HepG2 (cell line): ENCODE data around the gene MCMBP. TPM values are rescaled to one million over a fixed set of nuclear protein-coding genes. Genes with fewer than 3 reads are reported as not detected.

Experiments
- ASH2L ChIP-seq: fragments of 300-600, 200-600 bp; sonication (generic); IDR thresholded peaks from 2 replicates; pipeline ENCODE4 v1.7.0; 2017; ENCODE audit warnings: low read depth, mild to moderate bottlenecking, moderate library complexity, mixed read lengths, low read length; ENCODE audit not compliant: insufficient read length
- BRCA1 ChIP-seq: sonication (generic); formaldehyde crosslinking; IDR thresholded peaks from 2 replicates; pipeline ENCODE4 v1.4.0; 2020; ENCODE audit warnings: missing genetic modification reagents
- GMEB1 ChIP-seq: sonication (generic); formaldehyde crosslinking; IDR thresholded peaks from 2 replicates; pipeline ENCODE4 v1.5.1; 2020; ENCODE audit warnings: missing genetic modification reagents, mild to moderate bottlenecking, borderline replicate concordance
- HDAC1 ChIP-seq: sonication (generic); formaldehyde crosslinking; IDR thresholded peaks from 2 replicates; pipeline ENCODE4 v1.5.1; 2020; ENCODE audit warnings: mild to moderate bottlenecking, missing genetic modification reagents
- KLF9 ChIP-seq: IDR thresholded peaks from 2 replicates; pipeline ENCODE4 v1.6.1; 2016; ENCODE audit warnings: low read depth
- KMT2B ChIP-seq: IDR thresholded peaks from 2 replicates; pipeline ENCODE4 v1.6.1; 2016; ENCODE audit warnings: missing genetic modification reagents, missing compliant biosample characterization
- MAFG ChIP-seq: sonication (generic); formaldehyde crosslinking; IDR thresholded peaks from 2 replicates; pipeline ENCODE4 v1.5.1; 2020; ENCODE audit warnings: mild to moderate bottlenecking, missing genetic modification reagents
- PHF8 ChIP-seq: sonication (generic); formaldehyde crosslinking; IDR thresholded peaks from 2 replicates; pipeline ENCODE4 v1.5.0; 2020; ENCODE audit warnings: missing genetic modification reagents
- SOX5 ChIP-seq: IDR thresholded peaks from 2 replicates; pipeline ENCODE4 v1.6.1; 2016; ENCODE audit warnings: borderline replicate concordance
- SYNCRIP ChIP-seq: fragments of 200-400 bp; formaldehyde crosslinking; IDR thresholded peaks from 2 replicates; pipeline ENCODE4 v1.6.1; 2018; ENCODE audit warnings: mild to moderate bottlenecking, low read depth, low read length; ENCODE audit not compliant: insufficient read depth
- TARDBP ChIP-seq: sonication (generic); formaldehyde crosslinking; IDR thresholded peaks from 2 replicates; pipeline ENCODE4 v1.8.0; 2022; ENCODE audit warnings: mild to moderate bottlenecking, missing genetic modification reagents
- TFDP2 ChIP-seq: sonication (generic); formaldehyde crosslinking; IDR thresholded peaks from 2 replicates; pipeline ENCODE4 v1.4.0; 2020; ENCODE audit warnings: missing genetic modification reagents
- WIZ ChIP-seq: sonication (generic); formaldehyde crosslinking; IDR thresholded peaks from 2 replicates; pipeline ENCODE4 v1.5.1; 2020; ENCODE audit warnings: mild to moderate bottlenecking, missing genetic modification reagents
- YEATS4 ChIP-seq: sonication (generic); formaldehyde crosslinking; IDR thresholded peaks from 2 replicates; pipeline ENCODE4 v1.4.0; 2020; ENCODE audit warnings: missing genetic modification reagents, borderline replicate concordance
- ZBTB14 ChIP-seq: sonication (generic); formaldehyde crosslinking; IDR thresholded peaks from 2 replicates; pipeline ENCODE4 v1.4.0; 2020; ENCODE audit warnings: missing genetic modification reagents
- ZHX1 ChIP-seq: sonication (generic); formaldehyde crosslinking; IDR thresholded peaks from 2 replicates; pipeline ENCODE4 v1.8.1; 2022; ENCODE audit warnings: low read depth, mild to moderate bottlenecking, missing genetic modification reagents
- ZIK1 ChIP-seq: sonication (generic); formaldehyde crosslinking; IDR thresholded peaks from 2 replicates; pipeline ENCODE4 v1.5.0; 2020; ENCODE audit warnings: mild to moderate bottlenecking, low read depth, missing genetic modification reagents, borderline replicate concordance
- ZNF224 ChIP-seq: sonication (generic); formaldehyde crosslinking; IDR thresholded peaks from 2 replicates; pipeline ENCODE4 v1.5.0; 2020; ENCODE audit warnings: mild to moderate bottlenecking, missing genetic modification reagents
- ZNF230 ChIP-seq: sonication (generic); formaldehyde crosslinking; IDR thresholded peaks from 2 replicates; pipeline ENCODE4 v1.4.0; 2020; ENCODE audit warnings: mild to moderate bottlenecking, missing genetic modification reagents
- ZNF431 ChIP-seq: sonication (generic); formaldehyde crosslinking; IDR thresholded peaks from 2 replicates; pipeline ENCODE4 v1.9.0; 2022; ENCODE audit warnings: missing genetic modification reagents, low read depth, mild to moderate bottlenecking, borderline replicate concordance
- ZNF547 ChIP-seq: sonication (generic); formaldehyde crosslinking; IDR thresholded peaks from 2 replicates; pipeline ENCODE4 v1.5.1; 2020; ENCODE audit warnings: mild to moderate bottlenecking, missing genetic modification reagents
- ZNF674 ChIP-seq: sonication (generic); formaldehyde crosslinking; IDR thresholded peaks from 2 replicates; pipeline ENCODE4 v1.5.0; 2020; ENCODE audit warnings: low read depth, mild to moderate bottlenecking, missing genetic modification reagents
- ZNF768 ChIP-seq: sonication (generic); formaldehyde crosslinking; IDR thresholded peaks from 2 replicates; pipeline ENCODE4 v1.4.0; 2020; ENCODE audit warnings: missing genetic modification reagents
- polyA plus RNA-seq, 8 experiments: library from polyadenylated mRNA; depleted of rRNA in 3 of 8; stranded (reverse) in 7 of 8; unstranded in 1 of 8; fragments of >200 nt; fragmentation: Illumina TruSeq in 4 of 8; extraction: Trizol in 4 of 8; gene quantifications; 2 replicates each; pipeline versions ENCODE4 v1.2.1 to v1.2.3, GENCODE V29; 2011 to 2016; ENCODE audit warnings: low read depth in 4 of 8, missing spikeins in 1 of 8, mixed read lengths in 1 of 8; ENCODE audit not compliant: insufficient read depth in 1 of 8
- total RNA-seq, 5 experiments: library from RNA; depleted of rRNA; stranded (reverse); fragments of >200 nt; fragmentation: Illumina TruSeq; extraction: Trizol; gene quantifications; 2 replicates each; pipeline ENCODE4 v1.2.3, GENCODE V29; 2016; ENCODE audit warnings: low read depth in 1 of 5

MCMBP gene
- total and polyA plus RNA-seq, 2 of the 13 experiments (the other 11 are each of a cell fraction or from before 2014, with no cell fraction given): 35.7 to 62.4 TPM

- TF ChIP-seq ZNF768 (CRISPR knock-in tag) (peak; percentile 44; the same call in 1 of the 2 replicates), YEATS4 (CRISPR knock-in tag) (peak; percentile 37; the same call in 1 of the 2 replicates), KLF9 (no peak), HDAC1 (CRISPR knock-in tag) (peak; percentile 74), SYNCRIP (no peak), ZNF431 (0 out of 2 replicates have a peak, but pooled peaks have one; percentile 40), ZNF674 (CRISPR knock-in tag) (peak; percentile 63; the same call in 1 of the 2 replicates), SOX5 (CRISPR knock-in tag) (peak; percentile 20; the same call in 1 of the 2 replicates), TFDP2 (CRISPR knock-in tag) (peak; percentile 91), ZNF547 (CRISPR knock-in tag) (0 out of 2 replicates have a peak, but pooled peaks have one; percentile 17), TARDBP (CRISPR knock-in tag) (peak; percentile 13; the same call in 1 of the 2 replicates), ZBTB14 (peak; percentile 89), BRCA1 (CRISPR knock-in tag) (no peak), MAFG (0 out of 2 replicates have a peak, but pooled peaks have one; percentile 71), ZNF224 (CRISPR knock-in tag) (0 out of 2 replicates have a peak, but pooled peaks have one; percentile 14), GMEB1 (CRISPR knock-in tag) (peak; percentile 93), ASH2L (peak; percentile 84), ZNF230 (no peak), ZHX1 (CRISPR knock-in tag) (peak; percentile 80; the same call in 1 of the 2 replicates), PHF8 (CRISPR knock-in tag) (peak; percentile 87), WIZ (0 out of 2 replicates have a peak, but pooled peaks have one; percentile 13), KMT2B (CRISPR knock-in tag) (peak; percentile 60), ZIK1 (CRISPR knock-in tag) (0 out of 2 replicates have a peak, but pooled peaks have one; percentile 54)
Measured at GRCh38 chr10:119872860-119873681, 428 bp upstream of the MCMBP start (continued).
